Head of caudate nucleus (tissue), 42 donors: ENCODE results near the gene SSU72.
A peak's percentile ranks its signal among the peaks of the same experiment; 100 is the strongest.
"Not testable (repeated sequence)": the region's sequence is repeated elsewhere in the genome, so short reads cannot be mapped to it uniquely, and the experiment has no call there.

Experiments used
- DNase-seq, 42 donors: peaks; one replicate each; pipeline versions ENCODE4 v3.0.0 to v3.0.0-alpha.2; 2020 to 2021; ENCODE audit warnings: mixed read lengths in 7 of 42
- intact Hi-C: fragments of 100-400 bp; cut with DNase I; formaldehyde crosslinking; loops from one replicate; pipeline ENCODE4 v1.15.0; 2022

Gene SSU72

DNA sequence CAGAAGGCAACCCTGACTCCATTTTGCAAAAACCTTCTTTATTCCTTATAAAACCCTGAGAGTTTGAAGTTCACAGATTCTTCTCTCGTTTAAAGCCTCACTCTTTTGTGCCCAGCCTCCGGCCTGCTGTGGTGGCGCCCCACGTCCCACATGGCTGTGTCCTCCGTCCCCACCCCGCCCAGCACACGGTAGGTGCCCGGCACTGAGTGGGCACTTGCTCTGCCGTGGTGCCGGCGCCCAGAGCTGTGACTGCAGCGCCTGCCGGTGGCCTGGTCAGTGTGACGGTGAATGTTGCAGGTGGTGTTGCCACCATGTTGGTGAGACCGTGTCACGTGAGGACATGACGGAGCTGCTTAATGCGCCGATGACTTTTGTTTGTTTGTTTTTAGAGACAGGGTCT, 53.3 kb downstream of the SSU72 start:
- DNase-seq: no peak
- intact Hi-C loops: no loop called here

- DNase-seq, intact Hi-C loops: not testable (repeated sequence)
Observed at GRCh38 chr1:1519805-1520505, 54.7 kb downstream of the SSU72 start.

- DNase-seq, intact Hi-C loops: not testable (repeated sequence)
Observed at GRCh38 chr1:1518621-1519007, 56.0 kb downstream of the SSU72 start.

DNA sequence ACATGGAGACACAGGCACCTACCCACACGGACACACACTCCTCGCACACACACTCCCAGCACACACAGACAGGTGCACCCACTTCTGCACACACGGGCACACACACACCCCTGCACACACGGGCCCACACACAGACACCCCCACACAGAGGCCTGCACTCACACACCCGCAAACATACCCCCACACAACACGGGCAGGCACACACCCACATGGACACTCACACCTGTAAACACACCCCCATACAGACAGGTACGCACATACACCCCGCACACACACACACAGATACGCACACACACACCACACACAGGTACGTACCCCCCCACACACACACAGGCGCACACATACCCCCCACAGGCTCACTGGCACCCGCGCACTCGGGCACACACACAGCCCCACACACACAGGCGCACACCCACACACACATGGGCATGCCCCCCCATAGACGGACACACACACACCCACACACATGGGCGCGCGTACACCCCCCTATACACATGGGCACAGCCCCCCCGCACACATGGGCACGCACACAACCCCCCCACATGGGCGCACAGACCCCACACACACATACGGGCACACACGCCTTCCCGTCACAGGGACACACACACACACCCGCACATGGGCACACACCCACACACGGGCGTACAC, 56.6 kb downstream of the SSU72 start:
- intact Hi-C loops: no loop called here
- DNase-seq: no peak

DNA sequence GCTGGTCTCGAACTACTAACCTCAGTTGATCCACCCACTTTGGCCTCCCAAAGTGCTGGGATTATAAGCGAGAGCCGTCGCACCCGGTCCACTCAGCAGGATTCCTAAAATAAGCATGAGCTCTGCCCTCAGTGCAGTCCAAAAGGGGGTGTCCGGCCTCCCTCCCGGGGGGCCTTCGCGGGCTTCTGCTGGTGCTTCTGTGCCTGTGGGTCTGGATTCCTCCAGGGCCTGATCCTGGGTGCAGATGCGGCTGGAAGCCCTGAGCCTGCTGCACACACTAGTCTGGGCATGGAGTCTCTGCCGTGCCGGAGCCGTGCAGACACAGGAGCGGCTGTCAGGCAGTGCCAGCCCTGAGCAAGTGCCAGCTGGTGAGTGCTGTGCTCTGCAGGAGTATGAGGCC, 57.7 kb downstream of the SSU72 start:
- intact Hi-C loops, DNase-seq: not testable (repeated sequence)

GRCh38 chr1:1514376-1514775, 60.3 kb downstream of the SSU72 start:
- intact Hi-C loops: not testable (repeated sequence)

GRCh38 chr1:1513675-1514074, 61.0 kb downstream of the SSU72 start:
- intact Hi-C loops, DNase-seq: not testable (repeated sequence)

More at GRCh38 chr1:1514376-1514775, 60.3 kb downstream of the SSU72 start:
- not testable (repeated sequence) for DNase-seq

DNA sequence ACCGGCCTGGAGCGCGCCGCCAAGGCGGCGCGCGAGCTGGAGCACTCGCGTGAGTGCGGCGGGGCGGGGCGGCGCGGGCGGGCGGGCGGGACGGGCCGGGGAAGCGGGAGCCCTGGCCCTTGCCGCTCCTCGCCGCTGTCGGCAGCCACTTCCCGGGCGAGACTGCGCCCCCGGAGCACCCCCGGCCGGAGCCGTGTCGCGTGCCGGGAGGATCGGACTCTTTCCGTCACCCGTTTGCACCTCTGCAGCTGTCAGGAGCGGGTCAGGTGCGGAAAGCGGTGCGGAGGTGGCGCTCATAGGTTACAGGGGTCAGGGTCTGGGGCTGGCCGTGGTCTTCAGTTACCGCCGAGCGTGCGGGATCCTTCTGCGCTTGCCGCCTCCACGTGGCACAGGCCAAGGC, 62.2 kb downstream of the SSU72 start:
- intact Hi-C loops, DNase-seq: not testable (repeated sequence)

- DNase-seq: peak; percentile 96 to 100 (median 99)
- intact Hi-C loops: no loop called here
Observed at GRCh38 chr1:1511533-1512285, 63.0 kb downstream of the SSU72 start, which contains the start of gene ATAD3A. ATAD3A (plus strand) TSS chr1:1512162; CDS start chr1:1512269, 107 bp downstream.

DNA sequence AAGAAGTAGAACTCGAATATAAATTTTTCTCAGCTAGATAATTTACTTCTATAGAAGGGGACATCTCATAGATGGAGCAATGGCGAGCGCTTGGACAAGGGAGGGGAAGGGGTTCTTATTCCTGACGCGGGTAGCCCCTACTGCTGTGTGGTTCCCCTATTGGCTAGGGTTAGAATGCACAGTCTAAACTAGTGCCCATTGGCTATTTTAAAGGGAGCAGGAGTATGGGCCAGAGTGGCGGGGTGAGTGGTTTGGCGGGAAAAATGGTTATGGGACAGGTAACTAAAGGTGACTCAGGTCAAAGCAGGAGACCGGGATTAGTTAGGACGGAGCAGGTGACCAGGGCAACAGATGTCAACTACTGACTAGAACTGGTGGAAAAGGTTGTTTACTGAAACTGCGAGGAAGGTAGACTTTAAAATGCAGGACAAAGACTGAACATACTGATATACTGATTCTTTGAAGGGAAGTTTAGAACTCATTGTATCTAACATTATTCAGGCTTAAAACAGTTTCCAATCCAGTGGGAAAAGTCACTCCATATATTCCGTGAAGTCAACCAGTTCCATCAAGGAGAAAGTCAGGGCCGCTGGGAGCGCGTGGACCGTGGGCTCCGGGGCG, 63.6 kb downstream of the SSU72 start:
- intact Hi-C loops: no loop called here
- DNase-seq: no peak

DNA sequence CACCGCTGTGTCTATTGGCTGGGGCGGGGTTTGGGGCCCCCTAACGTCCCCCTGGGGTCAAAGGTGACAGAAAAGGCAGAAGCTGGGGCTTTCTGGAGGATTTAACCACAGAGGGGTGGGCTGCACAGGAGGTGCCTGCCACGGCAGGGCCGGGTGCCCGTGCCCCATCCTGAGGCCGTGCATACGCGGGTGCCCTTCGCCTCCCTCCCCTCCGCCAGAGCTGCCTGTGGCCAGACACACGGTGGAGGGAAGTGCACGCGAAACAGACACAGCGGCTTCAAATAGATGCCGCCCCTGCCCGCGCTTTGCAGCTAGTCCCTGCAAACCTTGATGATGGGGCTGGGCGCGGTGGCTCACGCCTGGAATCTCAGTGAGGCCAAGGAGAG, 65.2 kb downstream of the SSU72 start:
- intact Hi-C loops, DNase-seq: not testable (repeated sequence)

DNA sequence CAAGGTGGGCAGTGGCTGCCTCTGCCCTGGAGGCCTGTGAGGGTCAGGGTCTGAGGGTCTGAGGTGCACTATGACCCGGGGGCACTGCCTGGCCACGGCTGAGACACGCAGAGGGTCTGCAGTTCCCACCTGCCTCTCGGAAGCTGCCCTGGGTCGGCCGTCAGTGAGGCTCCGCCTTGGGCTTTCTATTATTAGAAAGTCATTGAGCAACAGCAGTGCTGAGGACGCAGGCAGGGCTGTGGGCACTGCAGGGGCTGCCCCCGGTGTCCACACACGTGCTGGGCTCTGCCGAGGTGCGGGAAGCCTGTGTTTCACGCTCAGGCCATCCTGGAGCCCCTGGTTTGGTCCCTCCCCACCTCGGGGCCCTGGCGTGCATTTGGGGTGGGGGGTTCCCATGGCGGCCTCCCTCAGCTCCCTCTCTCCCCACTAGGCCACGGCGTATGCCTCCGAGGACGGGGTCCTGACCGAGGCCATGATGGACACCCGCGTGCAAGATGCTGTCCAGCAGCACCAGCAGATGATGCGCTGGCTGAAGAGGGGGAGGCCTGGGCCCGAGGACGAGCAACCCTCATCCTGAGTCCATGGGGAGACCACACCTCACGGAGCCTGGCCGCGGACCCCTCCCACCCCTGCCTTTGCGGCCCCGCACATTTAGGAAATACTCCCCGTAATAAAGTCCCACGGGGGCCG, 65.7 kb downstream of the SSU72 start:
- DNase-seq, intact Hi-C loops: not testable (repeated sequence)

DNA sequence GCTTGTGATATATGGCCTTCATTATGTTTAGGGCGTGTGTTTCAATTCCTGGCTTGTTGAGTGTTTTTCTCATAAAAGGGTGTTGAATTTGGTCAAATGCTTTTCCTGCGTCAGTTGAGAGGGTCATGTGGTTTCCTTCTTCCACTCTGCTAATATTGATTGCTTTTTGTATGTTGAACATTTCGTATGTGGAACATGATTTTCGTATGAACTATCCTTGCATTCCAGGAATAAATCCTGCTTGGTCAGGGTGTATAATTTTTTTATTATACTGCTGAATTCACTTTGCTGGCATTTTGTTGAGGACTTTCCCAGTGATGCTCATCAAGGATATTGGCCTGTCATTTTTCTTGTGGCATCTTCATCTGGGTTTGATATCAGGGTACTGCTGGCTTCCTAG, 67.4 kb downstream of the SSU72 start:
- intact Hi-C loops: no loop called here
- DNase-seq: no peak

GRCh38 chr1:1505801-1506200, 68.9 kb downstream of the SSU72 start:
- intact Hi-C loops, DNase-seq: not testable (repeated sequence)

DNA sequence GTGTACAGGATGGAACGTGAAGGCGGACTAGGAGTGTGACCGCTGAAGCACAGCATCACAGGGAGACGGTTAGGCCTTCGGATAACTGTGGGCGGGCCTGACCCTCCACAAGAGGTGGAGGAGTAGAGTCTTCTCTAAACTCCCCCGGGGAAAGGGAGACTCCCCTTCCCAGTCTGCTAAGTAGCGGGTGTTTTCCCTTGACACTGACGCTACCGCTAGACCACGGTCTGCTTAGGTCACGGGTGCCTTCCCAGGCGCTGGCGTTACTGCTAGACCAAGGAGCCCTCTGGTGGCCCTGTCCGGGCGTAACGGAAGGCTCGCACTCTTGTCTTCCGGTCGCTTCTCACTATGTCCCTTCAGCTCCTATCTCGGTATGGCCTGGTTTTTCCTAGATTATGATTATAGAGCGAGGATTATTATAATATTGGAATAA, 69.3 kb downstream of the SSU72 start:
- DNase-seq: peak in 41 of 42 donors; percentile 15 to 81 (median 60)
- intact Hi-C loops: not testable (repeated sequence)

- intact Hi-C loops: not testable (repeated sequence)
- DNase-seq: peak; percentile 33 to 84 (median 68)
Observed at GRCh38 chr1:1504777-1505365, 69.8 kb downstream of the SSU72 start.

GRCh38 chr1:1495461-1495975, 79.1 kb downstream of the SSU72 start:
- intact Hi-C loops: not testable (repeated sequence)

GRCh38 chr1:1494311-1494710, 80.4 kb downstream of the SSU72 start:
- intact Hi-C loops, DNase-seq: not testable (repeated sequence)

More at GRCh38 chr1:1495461-1495975, 79.1 kb downstream of the SSU72 start:
- DNase-seq: not testable (repeated sequence)
